HEK293T (cell line): Measurements from ENCODE around the gene FRA10AC1.

Experiments
- CTCF ChIA-PET: fragments of 350-600 bp; formaldehyde crosslinking; extraction: SDS; loops from one replicate; lab custom pipeline; 2021; ENCODE audit warnings: antibody characterized with exemption, inconsistent platforms; lab: Yijun Ruan, JAX
- POLR2A ChIA-PET: fragments of 350-600 bp; formaldehyde crosslinking; extraction: SDS; loops from one replicate; lab custom pipeline; 2020; ENCODE audit warnings: antibody characterized with exemption, inconsistent platforms; lab: Yijun Ruan, JAX
- DNase-seq: peaks from one replicate; pipeline ENCODE4 v3.0.0; 2012; ENCODE audit warnings: mixed read lengths; ENCODE audit errors: extremely low spot score
- ARNT ChIP-seq: fragments of 450-650 bp; IDR thresholded peaks from 2 replicates; pipeline ENCODE4 v1.6.1; 2017; ENCODE audit warnings: mild to moderate bottlenecking
- BHLHE40 ChIP-seq: fragments of 450-650 bp; IDR thresholded peaks from 2 replicates; pipeline ENCODE4 v1.6.1; 2016; ENCODE audit warnings: mild to moderate bottlenecking, moderate library complexity, borderline replicate concordance
- CTBP1 ChIP-seq: fragments of 450-650 bp; IDR thresholded peaks from 2 replicates; pipeline ENCODE4 v1.6.1; 2016; ENCODE audit warnings: borderline replicate concordance
- ELF4 ChIP-seq: fragments of 450-650 bp; IDR thresholded peaks from 2 replicates; pipeline ENCODE4 v1.6.1; 2017; ENCODE audit warnings: antibody characterized with exemption
- FOXA1 ChIP-seq: fragments of 450-650 bp; IDR thresholded peaks from 2 replicates; pipeline ENCODE4 v1.6.1; 2016; ENCODE audit warnings: mild to moderate bottlenecking
- FOXK2 ChIP-seq: fragments of 450-650 bp; IDR thresholded peaks from 2 replicates; pipeline ENCODE4 v1.6.1; 2016; ENCODE audit warnings: mild to moderate bottlenecking
- FOXM1 ChIP-seq: fragments of 450-650 bp; IDR thresholded peaks from 2 replicates; pipeline ENCODE4 v1.6.1; 2017; ENCODE audit warnings: mild to moderate bottlenecking, borderline replicate concordance
- HDGF ChIP-seq: fragments of 450-650 bp; IDR thresholded peaks from 2 replicates; pipeline ENCODE4 v1.6.1; 2017; ENCODE audit warnings: antibody characterized with exemption, borderline replicate concordance
- L3MBTL2 ChIP-seq: fragments of 450-650 bp; conservative IDR thresholded peaks from 2 replicates; pipeline ENCODE4 v1.6.1; 2016; ENCODE audit warnings: mild to moderate bottlenecking
- LEF1 ChIP-seq: fragments of 450-650 bp; IDR thresholded peaks from 2 replicates; pipeline ENCODE4 v1.6.1; 2017; ENCODE audit warnings: mild to moderate bottlenecking, borderline replicate concordance
- NFRKB ChIP-seq: fragments of 450-650 bp; IDR thresholded peaks from 2 replicates; pipeline ENCODE4 v1.6.1; 2016; ENCODE audit warnings: mild to moderate bottlenecking, moderate library complexity
- SP1 ChIP-seq: fragments of 450-650 bp; IDR thresholded peaks from 2 replicates; pipeline ENCODE4 v1.6.1; 2017
- SUZ12 ChIP-seq: fragments of 450-650 bp; IDR thresholded peaks from 2 replicates; pipeline ENCODE4 v1.6.1; 2016; ENCODE audit warnings: mild to moderate bottlenecking
- TARDBP ChIP-seq: fragments of 450-650 bp; IDR thresholded peaks from 2 replicates; pipeline ENCODE4 v1.6.1; 2016
- ZNF384 ChIP-seq: fragments of 450-650 bp; IDR thresholded peaks from 2 replicates; pipeline ENCODE4 v1.6.1; 2016
- TF ChIP-seq, protein P1 (sequence below): fragments of 450-650 bp; IDR thresholded peaks from 2 replicates; pipeline ENCODE4 v1.6.1; 2016

The FRA10AC1 gene

GRCh38 chr10:93695740-93696139, 6.7 kb downstream of the FRA10AC1 start:
- DNase-seq: no peak
- CTCF ChIA-PET: no interaction called here
- TF ChIP-seq HDGF (no peak), FOXM1 (no peak), ZNF384 (no peak), FOXA1 (no peak), SUZ12 (no peak), BHLHE40 (no peak), LEF1 (no peak), ARNT (no peak), FOXK2 (no peak), ELF4 (no peak), L3MBTL2 (no peak), CTBP1 (no peak), SP1 (no peak), NFRKB (no peak), TARDBP (no peak)
- TF ChIP-seq, protein P1, sequence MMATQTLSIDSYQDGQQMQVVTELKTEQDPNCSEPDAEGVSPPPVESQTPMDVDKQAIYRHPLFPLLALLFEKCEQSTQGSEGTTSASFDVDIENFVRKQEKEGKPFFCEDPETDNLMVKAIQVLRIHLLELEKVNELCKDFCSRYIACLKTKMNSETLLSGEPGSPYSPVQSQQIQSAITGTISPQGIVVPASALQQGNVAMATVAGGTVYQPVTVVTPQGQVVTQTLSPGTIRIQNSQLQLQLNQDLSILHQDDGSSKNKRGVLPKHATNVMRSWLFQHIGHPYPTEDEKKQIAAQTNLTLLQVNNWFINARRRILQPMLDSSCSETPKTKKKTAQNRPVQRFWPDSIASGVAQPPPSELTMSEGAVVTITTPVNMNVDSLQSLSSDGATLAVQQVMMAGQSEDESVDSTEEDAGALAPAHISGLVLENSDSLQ: no peak
- POLR2A ChIA-PET: no interaction called here

DNA sequence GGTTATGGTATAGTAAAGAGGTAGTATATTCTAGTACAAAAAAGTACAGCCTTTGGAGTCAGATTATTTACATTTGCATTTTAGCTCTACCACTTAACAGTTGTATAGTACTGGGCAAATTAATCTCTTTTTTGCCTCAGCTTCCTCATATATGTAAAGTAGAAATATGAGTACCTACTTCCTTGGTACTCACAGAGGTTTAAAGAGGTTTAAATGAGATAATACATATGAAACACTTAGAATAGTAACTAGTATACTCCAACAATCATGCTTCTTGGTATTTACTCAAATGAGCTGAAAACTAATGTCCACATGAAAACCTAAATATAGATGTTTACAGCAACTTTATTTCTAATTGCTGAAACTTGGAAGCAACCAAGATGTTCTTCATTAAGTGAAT, 14.7 kb downstream of the FRA10AC1 start:
- CTCF ChIA-PET: no interaction called here
- TF ChIP-seq ELF4 (no peak), FOXA1 (no peak), TARDBP (no peak), FOXK2 (no peak), L3MBTL2 (no peak), CTBP1 (no peak), ARNT (no peak), SUZ12 (no peak), FOXM1 (no peak), SP1 (no peak), ZNF384 (no peak), NFRKB (no peak), HDGF (no peak), LEF1 (no peak), BHLHE40 (no peak)
- TF ChIP-seq, protein P1: no peak
- POLR2A ChIA-PET: no interaction called here
- no peak for DNase-seq

GRCh38 chr10:93680412-93681047, 21.9 kb downstream of the FRA10AC1 start:
- ChIA-PET CTCF (interaction anchor here (0.6 to 1.3 kb wide), 5 partner anchors 22 to 216 kb away, joined by 3 to 15 read pairs (median 4); partner anchors contain the start of gene FRA10AC1), POLR2A (interaction anchor here (0.6 to 2.9 kb wide), 2 partner anchors 22 to 126 kb away, joined by 4 to 8 read pairs; partner anchors contain the start of gene FRA10AC1)
- peak; percentile 33 for DNase-seq
- no peak for TF ChIP-seq CTBP1
- TF ChIP-seq, protein P1: no peak
- no peak for TF ChIP-seq TARDBP
- TF ChIP-seq SUZ12: no peak
- no peak for TF ChIP-seq FOXK2

- CTCF ChIA-PET: interaction anchor here (0.6 to 1.2 kb wide), 3 partner anchors 28 to 817 kb away, joined by 3 to 5 read pairs (median 5); no protein-coding TSS in a partner anchor
- DNase-seq: no peak
- TF ChIP-seq ELF4: no peak
- POLR2A ChIA-PET: interaction anchor here (1.3 to 2.9 kb wide), 2 partner anchors 24 to 124 kb away, joined by 4 to 8 read pairs; partner anchors contain the start of gene FRA10AC1
Measured at GRCh38 chr10:93678805-93679587, 23.4 kb downstream of the FRA10AC1 start.

- TF ChIP-seq SP1 (no peak), L3MBTL2 (no peak), FOXA1 (no peak), NFRKB (no peak), HDGF (no peak)
- TF ChIP-seq, protein P1: no peak
- CTCF ChIA-PET: interaction anchor here (0.6 to 1.2 kb wide), 2 partner anchors 28 to 124 kb away, joined by 5 read pairs; no protein-coding TSS in a partner anchor
- no peak for DNase-seq
- POLR2A ChIA-PET: interaction anchor here (1.3 to 2.9 kb wide), 2 partner anchors 24 to 124 kb away, joined by 4 to 8 read pairs; partner anchors contain the start of gene FRA10AC1
Measured at GRCh38 chr10:93678386-93678785, 24.0 kb downstream of the FRA10AC1 start.

- CTCF ChIA-PET: no interaction called here
- POLR2A ChIA-PET: no interaction called here
- no peak for TF ChIP-seq FOXM1
- no peak for TF ChIP-seq L3MBTL2
- DNase-seq: no peak
Measured at GRCh38 chr10:93673791-93674190, 28.6 kb downstream of the FRA10AC1 start.
